Panc1 (cell line): ENCODE measurements around the gene RAMP1.

Experiments
- POLR2AphosphoS5 ChIP-seq: IDR thresholded peaks from 2 replicates; pipeline ENCODE4 v1.6.1; 2012; ENCODE audit warnings: mild to moderate bottlenecking, low read depth, low read length, moderate library complexity
- SIN3A ChIP-seq: IDR thresholded peaks from 2 replicates; pipeline ENCODE4 v1.6.1; 2012; ENCODE audit warnings: low read depth, mild to moderate bottlenecking, low read length, moderate library complexity, borderline replicate concordance; ENCODE audit not compliant: insufficient read depth
- TCF7L2 ChIP-seq: IDR thresholded peaks from 2 replicates; pipeline ENCODE4 v1.6.1; 2011; ENCODE audit warnings: mild to moderate bottlenecking, low read depth, low read length, inconsistent platforms
- TF ChIP-seq, protein P1 (sequence below): fragments of 450-650 bp; IDR thresholded peaks from 2 replicates; pipeline ENCODE4 v1.5.1; 2017; ENCODE audit warnings: mild to moderate bottlenecking
- TF ChIP-seq, protein P2 (sequence below), 2 experiments: IDR thresholded peaks; 2 replicates each; pipeline ENCODE4 v1.6.1; 2011 to 2012; ENCODE audit warnings: low read depth in 2 of 2, control low read depth in 1 of 2, low read length in 1 of 2, mild to moderate bottlenecking in 1 of 2, moderate library complexity in 1 of 2; ENCODE audit not compliant: insufficient read depth in 1 of 2

DNA sequence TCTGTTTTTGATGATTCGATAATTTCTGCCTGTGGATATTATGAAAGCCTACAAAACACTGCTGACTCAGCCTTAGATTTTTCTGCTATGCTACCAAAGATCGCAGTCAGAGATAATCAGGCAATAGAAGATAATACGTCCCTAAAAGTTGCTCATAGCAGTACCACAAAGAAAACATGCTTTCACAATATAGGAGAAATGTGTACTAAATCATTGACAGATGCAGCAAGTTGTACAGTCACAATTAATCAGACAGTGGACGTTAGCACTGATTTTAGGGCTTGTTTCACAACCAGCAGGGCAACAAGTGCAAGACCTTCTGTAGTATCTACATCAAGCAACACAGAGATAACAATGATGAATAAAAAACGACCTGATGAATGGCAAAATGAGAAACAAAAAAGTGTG lies 41.4 kb upstream of the RAMP1 start:
- TF ChIP-seq, protein P1, sequence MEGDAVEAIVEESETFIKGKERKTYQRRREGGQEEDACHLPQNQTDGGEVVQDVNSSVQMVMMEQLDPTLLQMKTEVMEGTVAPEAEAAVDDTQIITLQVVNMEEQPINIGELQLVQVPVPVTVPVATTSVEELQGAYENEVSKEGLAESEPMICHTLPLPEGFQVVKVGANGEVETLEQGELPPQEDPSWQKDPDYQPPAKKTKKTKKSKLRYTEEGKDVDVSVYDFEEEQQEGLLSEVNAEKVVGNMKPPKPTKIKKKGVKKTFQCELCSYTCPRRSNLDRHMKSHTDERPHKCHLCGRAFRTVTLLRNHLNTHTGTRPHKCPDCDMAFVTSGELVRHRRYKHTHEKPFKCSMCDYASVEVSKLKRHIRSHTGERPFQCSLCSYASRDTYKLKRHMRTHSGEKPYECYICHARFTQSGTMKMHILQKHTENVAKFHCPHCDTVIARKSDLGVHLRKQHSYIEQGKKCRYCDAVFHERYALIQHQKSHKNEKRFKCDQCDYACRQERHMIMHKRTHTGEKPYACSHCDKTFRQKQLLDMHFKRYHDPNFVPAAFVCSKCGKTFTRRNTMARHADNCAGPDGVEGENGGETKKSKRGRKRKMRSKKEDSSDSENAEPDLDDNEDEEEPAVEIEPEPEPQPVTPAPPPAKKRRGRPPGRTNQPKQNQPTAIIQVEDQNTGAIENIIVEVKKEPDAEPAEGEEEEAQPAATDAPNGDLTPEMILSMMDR, result no peak
- TF ChIP-seq SIN3A (no peak), POLR2AphosphoS5 (no peak), TCF7L2 (no peak)
- TF ChIP-seq, protein P2, sequence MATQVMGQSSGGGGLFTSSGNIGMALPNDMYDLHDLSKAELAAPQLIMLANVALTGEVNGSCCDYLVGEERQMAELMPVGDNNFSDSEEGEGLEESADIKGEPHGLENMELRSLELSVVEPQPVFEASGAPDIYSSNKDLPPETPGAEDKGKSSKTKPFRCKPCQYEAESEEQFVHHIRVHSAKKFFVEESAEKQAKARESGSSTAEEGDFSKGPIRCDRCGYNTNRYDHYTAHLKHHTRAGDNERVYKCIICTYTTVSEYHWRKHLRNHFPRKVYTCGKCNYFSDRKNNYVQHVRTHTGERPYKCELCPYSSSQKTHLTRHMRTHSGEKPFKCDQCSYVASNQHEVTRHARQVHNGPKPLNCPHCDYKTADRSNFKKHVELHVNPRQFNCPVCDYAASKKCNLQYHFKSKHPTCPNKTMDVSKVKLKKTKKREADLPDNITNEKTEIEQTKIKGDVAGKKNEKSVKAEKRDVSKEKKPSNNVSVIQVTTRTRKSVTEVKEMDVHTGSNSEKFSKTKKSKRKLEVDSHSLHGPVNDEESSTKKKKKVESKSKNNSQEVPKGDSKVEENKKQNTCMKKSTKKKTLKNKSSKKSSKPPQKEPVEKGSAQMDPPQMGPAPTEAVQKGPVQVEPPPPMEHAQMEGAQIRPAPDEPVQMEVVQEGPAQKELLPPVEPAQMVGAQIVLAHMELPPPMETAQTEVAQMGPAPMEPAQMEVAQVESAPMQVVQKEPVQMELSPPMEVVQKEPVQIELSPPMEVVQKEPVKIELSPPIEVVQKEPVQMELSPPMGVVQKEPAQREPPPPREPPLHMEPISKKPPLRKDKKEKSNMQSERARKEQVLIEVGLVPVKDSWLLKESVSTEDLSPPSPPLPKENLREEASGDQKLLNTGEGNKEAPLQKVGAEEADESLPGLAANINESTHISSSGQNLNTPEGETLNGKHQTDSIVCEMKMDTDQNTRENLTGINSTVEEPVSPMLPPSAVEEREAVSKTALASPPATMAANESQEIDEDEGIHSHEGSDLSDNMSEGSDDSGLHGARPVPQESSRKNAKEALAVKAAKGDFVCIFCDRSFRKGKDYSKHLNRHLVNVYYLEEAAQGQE (IDR thresholded peaks at IDR 0.05; ENCODE audit: insufficient read depth in 1 of 2, low read depth in 2 of 2, low read length in 1 of 2), result no peak
